Suprapubic skin (tissue), 4 donors: ENCODE data around the gene EME2.

Source experiments
- CTCF ChIP-seq, 2 donors: fragments of 200-600 bp in 1 of 2; fragments of 450-650 bp in 1 of 2; sonication (generic) in 1 of 2; IDR thresholded peaks; one replicate each; pipeline ENCODE4 v1.5.1; 2016 to 2019; ENCODE audit warnings: antibody characterized with exemption in 2 of 2, mild to moderate bottlenecking in 1 of 2, moderate library complexity in 1 of 2
- EP300 ChIP-seq: sonication (generic); formaldehyde crosslinking; IDR thresholded peaks from one replicate; pipeline ENCODE4 v1.6.1; 2017; ENCODE audit warnings: antibody characterized with exemption
- POLR2A ChIP-seq, 2 donors: fragments of 450-650 bp; IDR thresholded peaks; one replicate each; pipeline ENCODE4 v1.6.1; 2017; ENCODE audit warnings: antibody characterized with exemption in 2 of 2, mild to moderate bottlenecking in 2 of 2, moderate library complexity in 2 of 2
- POLR2AphosphoS5 ChIP-seq, 3 donors: sonication (generic); formaldehyde crosslinking; IDR thresholded peaks; one replicate each; pipeline ENCODE4 v1.6.1; 2017; ENCODE audit warnings: antibody characterized with exemption in 3 of 3

DNA sequence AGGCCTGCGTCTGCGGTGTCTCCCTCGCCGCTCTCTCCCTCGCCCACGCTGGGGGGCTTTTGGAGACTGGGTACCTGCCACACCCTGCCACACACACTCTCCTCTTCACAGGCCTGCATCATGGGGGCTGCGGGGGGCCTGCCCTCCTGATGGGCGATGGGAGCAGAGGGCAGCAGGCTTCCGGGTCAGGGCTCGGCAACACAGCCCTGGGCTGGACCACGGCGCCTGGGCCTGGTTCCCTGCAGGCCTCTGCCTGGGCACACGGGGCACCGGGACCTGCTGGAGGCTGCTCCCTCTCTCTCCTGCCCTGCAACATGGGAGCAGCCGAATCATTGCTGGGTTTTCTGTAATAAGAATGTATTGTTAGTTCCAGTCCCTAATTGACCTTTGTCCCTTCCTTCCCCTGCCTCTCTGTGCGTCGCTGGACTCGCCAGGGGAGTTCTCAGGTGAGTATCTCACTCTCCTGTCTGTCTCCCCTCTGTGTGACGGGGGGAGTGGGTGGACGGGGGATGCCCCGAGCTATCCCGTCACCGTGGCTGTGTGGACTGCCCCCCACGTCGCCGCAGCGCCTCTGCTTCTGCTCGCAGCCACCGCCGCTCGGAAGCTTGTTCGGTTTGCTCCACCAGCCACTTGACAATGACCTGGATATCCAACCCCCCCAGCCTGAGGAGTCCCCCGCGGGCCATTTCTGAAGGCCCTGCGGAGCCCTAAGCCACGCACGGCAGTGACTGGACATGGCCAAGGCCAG is 14.7 kb upstream of the EME2 start:
- TF ChIP-seq POLR2AphosphoS5 (IDR thresholded peaks at IDR 0.05) (no peak), CTCF (IDR thresholded peaks at IDR 0.05) (no peak), POLR2A (IDR thresholded peaks at IDR 0.05) (no peak), EP300 (no peak)
